ENCODE results near the gene KIAA1217.
A peak's percentile ranks its signal among the peaks of the same experiment; 100 is the strongest.

- TF ChIP-seq CTCF (IDR thresholded peaks at IDR 0.05) (peak in 1 of 4 experiments; percentile 15), POLR2A (IDR thresholded peaks at IDR 0.05) (no peak)
Observed at GRCh38 chr10:24310104-24310503, 101.2 kb downstream of the KIAA1217 start.

All from prostate gland (tissue), 2 donors.